WERI-Rb-1 (cell line): ENCODE measurements around the gene PRMT9.

Experiments
- DNase-seq: peaks from one replicate; pipeline ENCODE4 v3.0.0-alpha.2; 2020
- H3K27ac ChIP-seq: fragments of 250-450 bp; sonication (Bioruptor Pico); 2 replicates; pipeline ENCODE4 v1.5.1; 2020; ENCODE audit warnings: mild to moderate bottlenecking, moderate library complexity
- H3K27me3 ChIP-seq: fragments of 250-450 bp; sonication (Bioruptor Pico); 2 replicates; pipeline ENCODE4 v1.5.1; 2021; ENCODE audit warnings: mild to moderate bottlenecking, low read depth, moderate library complexity; ENCODE audit not compliant: insufficient read depth, severe bottlenecking
- H3K36me3 ChIP-seq: fragments of 250-450 bp; sonication (Bioruptor Pico); 2 replicates; pipeline ENCODE4 v1.5.1; 2020; ENCODE audit warnings: mild to moderate bottlenecking, moderate library complexity
- H3K4me3 ChIP-seq: 2 replicates; pipeline ENCODE4 v1.5.1; 2011; ENCODE audit warnings: low read depth, mild to moderate bottlenecking, control low read depth, low read length
- H3K9me3 ChIP-seq: fragments of 250-450 bp; sonication (Bioruptor Pico); 2 replicates; pipeline ENCODE4 v1.5.1; 2021; ENCODE audit warnings: mild to moderate bottlenecking, moderate library complexity; ENCODE audit not compliant: severe bottlenecking
- TF ChIP-seq, protein P1 (sequence below): IDR thresholded peaks from 2 replicates; pipeline ENCODE4 v1.5.1; 2011; ENCODE audit warnings: low read depth, mild to moderate bottlenecking, control low read depth, inconsistent platforms, low read length

Gene PRMT9

DNA sequence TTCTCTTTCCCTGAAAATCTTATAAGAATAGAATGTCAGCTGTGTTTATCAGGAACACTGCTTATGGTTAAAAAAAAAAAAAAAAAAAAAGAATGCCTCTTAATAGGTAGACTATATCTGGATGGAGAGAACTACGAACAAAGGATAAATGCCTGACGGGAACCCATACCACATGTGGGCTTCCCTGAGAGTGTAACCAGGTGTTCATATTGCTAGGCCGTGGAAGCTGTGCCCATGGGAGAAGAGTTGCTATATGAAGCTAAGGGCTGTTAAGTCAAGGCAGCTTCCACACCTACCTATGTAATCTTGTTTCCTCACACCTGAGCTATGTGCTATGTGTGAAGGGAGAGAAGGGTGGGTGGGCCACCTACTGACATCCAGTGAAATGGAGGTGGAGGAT lies 39.5 kb downstream of the PRMT9 start:
- Histone ChIP-seq H3K36me3 (peaks cover 35% of the 10 kb centered on the region), H3K9me3 (peaks cover 5% of the 10 kb centered on the region), H3K27ac (no peak overlapping the region), H3K27me3 (no peaks in the 10 kb centered on the region), H3K4me3 (no peak overlapping the region)
- TF ChIP-seq, protein P1, sequence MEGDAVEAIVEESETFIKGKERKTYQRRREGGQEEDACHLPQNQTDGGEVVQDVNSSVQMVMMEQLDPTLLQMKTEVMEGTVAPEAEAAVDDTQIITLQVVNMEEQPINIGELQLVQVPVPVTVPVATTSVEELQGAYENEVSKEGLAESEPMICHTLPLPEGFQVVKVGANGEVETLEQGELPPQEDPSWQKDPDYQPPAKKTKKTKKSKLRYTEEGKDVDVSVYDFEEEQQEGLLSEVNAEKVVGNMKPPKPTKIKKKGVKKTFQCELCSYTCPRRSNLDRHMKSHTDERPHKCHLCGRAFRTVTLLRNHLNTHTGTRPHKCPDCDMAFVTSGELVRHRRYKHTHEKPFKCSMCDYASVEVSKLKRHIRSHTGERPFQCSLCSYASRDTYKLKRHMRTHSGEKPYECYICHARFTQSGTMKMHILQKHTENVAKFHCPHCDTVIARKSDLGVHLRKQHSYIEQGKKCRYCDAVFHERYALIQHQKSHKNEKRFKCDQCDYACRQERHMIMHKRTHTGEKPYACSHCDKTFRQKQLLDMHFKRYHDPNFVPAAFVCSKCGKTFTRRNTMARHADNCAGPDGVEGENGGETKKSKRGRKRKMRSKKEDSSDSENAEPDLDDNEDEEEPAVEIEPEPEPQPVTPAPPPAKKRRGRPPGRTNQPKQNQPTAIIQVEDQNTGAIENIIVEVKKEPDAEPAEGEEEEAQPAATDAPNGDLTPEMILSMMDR, result no peak
- no peak for DNase-seq

DNA sequence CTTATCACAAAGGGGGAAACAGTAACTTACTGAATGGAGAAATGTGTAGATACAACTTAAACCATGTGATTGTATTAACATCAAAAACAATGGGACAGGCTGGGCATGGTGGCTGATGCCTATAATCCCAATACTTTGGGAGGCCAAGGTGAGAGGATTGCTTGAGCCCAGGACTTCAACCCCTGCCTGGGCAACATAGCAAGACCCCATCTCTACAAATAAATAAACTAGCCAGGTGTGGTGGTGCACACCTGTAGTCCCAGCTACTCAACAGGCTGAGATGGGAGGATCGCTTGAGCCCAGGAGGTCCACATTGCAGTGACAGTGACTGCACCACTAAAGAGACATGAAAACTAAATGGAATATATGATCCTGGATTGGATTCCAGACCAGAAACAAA lies 40.3 kb downstream of the PRMT9 start:
- peaks cover 34% of the 10 kb centered on the region for H3K36me3 ChIP-seq
- TF ChIP-seq, protein P1, result no peak
- H3K9me3 ChIP-seq, result peaks cover 5% of the 10 kb centered on the region
- H3K27me3 ChIP-seq, result no peaks in the 10 kb centered on the region
- no peak overlapping the region for H3K4me3 ChIP-seq
- DNase-seq, result no peak
- H3K27ac ChIP-seq, result no peak overlapping the region

DNA sequence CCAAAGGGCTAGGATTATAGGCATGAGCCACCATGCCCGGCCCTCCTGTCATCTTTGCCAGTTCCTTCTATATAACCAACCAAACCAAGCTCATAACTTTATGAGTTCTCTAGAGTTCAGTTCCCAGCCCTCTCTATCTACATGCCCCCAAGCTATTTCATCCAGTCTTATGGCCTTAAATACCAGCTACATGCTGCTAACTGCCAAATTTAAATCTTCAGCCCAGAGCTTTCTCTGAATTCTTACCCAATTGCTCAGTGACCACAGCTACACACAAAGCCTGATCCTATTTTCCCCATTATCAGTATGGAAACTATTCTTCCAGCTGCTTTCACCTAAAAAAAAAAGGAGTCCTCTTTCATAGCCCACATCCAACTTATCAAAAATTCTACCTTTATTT lies 43.6 kb downstream of the PRMT9 start:
- no peaks in the 10 kb centered on the region for H3K9me3 ChIP-seq
- TF ChIP-seq, protein P1, result no peak
- no peak overlapping the region for H3K4me3 ChIP-seq
- H3K27me3 ChIP-seq, result no peaks in the 10 kb centered on the region
- no peak overlapping the region for H3K27ac ChIP-seq
- peaks cover 53% of the 10 kb centered on the region for H3K36me3 ChIP-seq
- no peak for DNase-seq

DNA sequence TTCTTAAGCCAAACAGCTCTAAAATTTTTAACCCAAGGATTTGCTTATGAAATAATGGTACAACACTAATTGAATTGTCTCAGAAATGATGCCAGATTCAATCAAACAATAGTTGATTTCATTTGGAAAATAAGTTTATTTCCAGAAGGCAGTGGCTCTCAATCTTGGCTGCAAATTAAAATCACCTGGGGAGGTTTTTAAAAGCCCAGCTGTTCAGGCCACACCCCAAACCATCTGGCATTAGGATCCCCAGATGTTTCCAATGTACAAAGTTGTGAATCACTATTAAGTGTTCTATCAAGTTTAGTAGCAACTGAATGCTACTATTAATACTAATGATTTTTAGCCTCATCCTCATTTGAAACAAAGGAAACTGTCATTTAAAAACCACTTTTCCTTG lies 44.6 kb downstream of the PRMT9 start:
- H3K27ac ChIP-seq, result no peak overlapping the region
- no peaks in the 10 kb centered on the region for H3K27me3 ChIP-seq
- no peak overlapping the region for H3K4me3 ChIP-seq
- peaks cover 63% of the 10 kb centered on the region for H3K36me3 ChIP-seq
- H3K9me3 ChIP-seq, result no peaks in the 10 kb centered on the region
- DNase-seq, result no peak
- TF ChIP-seq, protein P1, result no peak

DNA sequence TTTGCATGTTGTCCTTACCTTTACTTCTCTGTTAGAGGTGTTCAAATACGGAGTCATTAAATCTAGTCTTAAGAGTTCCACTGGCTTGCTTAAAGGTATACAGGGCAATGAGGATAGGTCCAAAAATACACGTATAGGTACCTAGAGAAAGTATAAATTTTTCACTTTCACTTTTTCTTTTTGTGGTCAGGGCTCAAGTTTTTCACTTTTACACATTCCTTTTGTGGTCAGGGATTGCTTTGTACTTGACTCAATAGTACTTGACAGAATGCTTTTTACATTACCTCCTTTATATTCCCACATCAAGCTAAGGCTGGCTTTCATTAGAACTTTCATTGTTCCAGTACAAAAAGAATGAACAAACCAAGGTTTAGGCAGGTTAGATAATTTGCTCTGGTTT lies 45.0 kb downstream of the PRMT9 start:
- Histone ChIP-seq H3K27ac (no peak overlapping the region), H3K4me3 (no peak overlapping the region), H3K9me3 (no peaks in the 10 kb centered on the region), H3K36me3 (peaks cover 66% of the 10 kb centered on the region), H3K27me3 (no peaks in the 10 kb centered on the region)
- TF ChIP-seq, protein P1, result no peak
- DNase-seq, result no peak

DNA sequence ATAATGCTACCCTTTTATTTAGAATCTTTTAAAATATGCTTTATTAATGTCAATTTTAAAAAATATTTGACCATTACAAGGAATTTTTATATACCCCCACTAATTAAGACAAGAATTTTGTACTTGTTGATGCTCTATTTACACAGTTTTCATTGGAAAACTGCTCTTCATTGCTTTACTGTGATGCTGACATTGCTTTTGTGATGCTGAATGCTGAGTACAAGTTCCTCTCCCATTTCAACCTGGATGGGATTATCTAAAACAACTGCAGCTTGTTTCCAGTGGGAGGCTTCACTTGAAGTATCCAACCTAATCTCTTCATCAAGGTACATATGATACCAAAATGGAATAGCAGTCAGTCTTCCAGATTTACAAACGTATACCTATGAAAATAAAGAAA lies 45.6 kb downstream of the PRMT9 start:
- Histone ChIP-seq H3K36me3 (peaks cover 70% of the 10 kb centered on the region), H3K27me3 (no peaks in the 10 kb centered on the region), H3K27ac (no peak overlapping the region), H3K4me3 (no peak overlapping the region), H3K9me3 (no peaks in the 10 kb centered on the region)
- TF ChIP-seq, protein P1, result no peak
- DNase-seq, result no peak
